NT2/D1 (cell line): ENCODE measurements around the gene OTOS.

Source experiments
- DNase-seq: peaks from one replicate; pipeline ENCODE4 v3.0.0-alpha.2; 2011; ENCODE audit warnings: low read depth, low spot score
- H3K27me3 ChIP-seq: 2 replicates; pipeline ENCODE4 v1.6.0; 2011; ENCODE audit warnings: mild to moderate bottlenecking; ENCODE audit not compliant: insufficient read length, insufficient read depth
- H3K36me3 ChIP-seq: 2 replicates; pipeline ENCODE4 v1.6.1; 2011; ENCODE audit warnings: mild to moderate bottlenecking, low read length, mixed read lengths; ENCODE audit not compliant: insufficient read depth, insufficient read length
- H3K4me1 ChIP-seq: 2 replicates; pipeline ENCODE4 v1.5.1; 2011; ENCODE audit not compliant: insufficient read depth, insufficient read length
- H3K4me3 ChIP-seq: 2 replicates; pipeline ENCODE4 v1.5.1; 2011; ENCODE audit warnings: low read depth; ENCODE audit not compliant: insufficient read length
- H3K9ac ChIP-seq: 2 replicates; pipeline ENCODE4 v1.6.0; 2011; ENCODE audit warnings: low read depth; ENCODE audit not compliant: insufficient read length
- H3K9me3 ChIP-seq: 2 replicates; pipeline ENCODE4 v1.5.1; 2011; ENCODE audit warnings: mild to moderate bottlenecking, low read length; ENCODE audit not compliant: insufficient read depth
- SUZ12 ChIP-seq: IDR thresholded peaks from 2 replicates; pipeline ENCODE4 v1.6.1; 2011; ENCODE audit not compliant: insufficient read length, insufficient read depth; ENCODE audit errors: extremely low read depth
- YY1 ChIP-seq: IDR thresholded peaks from 2 replicates; pipeline ENCODE4 v1.6.1; 2011; ENCODE audit not compliant: insufficient read length, insufficient read depth
- ZNF274 ChIP-seq: IDR thresholded peaks from 2 replicates; pipeline ENCODE4 v1.6.1; 2011; ENCODE audit warnings: mild to moderate bottlenecking, low read depth, low read length

The OTOS gene

GRCh38 chr2:240172071-240172895 lies 31.8 kb upstream of the OTOS start:
- no peak for DNase-seq
- no peaks in the 10 kb centered on the region for H3K27me3 ChIP-seq

GRCh38 chr2:240170883-240171282 lies 30.4 kb upstream of the OTOS start:
- no peak overlapping the region for H3K9ac ChIP-seq
- peaks cover 5% of the 10 kb centered on the region; the same call in 1 of the 2 replicates for H3K9me3 ChIP-seq
- no peaks in the 10 kb centered on the region for H3K36me3 ChIP-seq
- no peak for DNase-seq
- no peaks in the 10 kb centered on the region for H3K27me3 ChIP-seq
- no peak overlapping the region for H3K4me3 ChIP-seq
- no peaks in the 10 kb centered on the region for H3K4me1 ChIP-seq
- TF ChIP-seq SUZ12 (no peak), ZNF274 (no peak), YY1 (no peak)

More at GRCh38 chr2:240172071-240172895, 31.8 kb upstream of the OTOS start:
- no peaks in the 10 kb centered on the region for H3K4me1 ChIP-seq
- no peak overlapping the region for H3K4me3 ChIP-seq
- no peaks in the 10 kb centered on the region for H3K36me3 ChIP-seq
- no peak overlapping the region for H3K9ac ChIP-seq
- TF ChIP-seq ZNF274 (no peak), YY1 (no peak)
- H3K9me3 ChIP-seq, result peaks cover 5% of the 10 kb centered on the region; the same call in 1 of the 2 replicates

DNA sequence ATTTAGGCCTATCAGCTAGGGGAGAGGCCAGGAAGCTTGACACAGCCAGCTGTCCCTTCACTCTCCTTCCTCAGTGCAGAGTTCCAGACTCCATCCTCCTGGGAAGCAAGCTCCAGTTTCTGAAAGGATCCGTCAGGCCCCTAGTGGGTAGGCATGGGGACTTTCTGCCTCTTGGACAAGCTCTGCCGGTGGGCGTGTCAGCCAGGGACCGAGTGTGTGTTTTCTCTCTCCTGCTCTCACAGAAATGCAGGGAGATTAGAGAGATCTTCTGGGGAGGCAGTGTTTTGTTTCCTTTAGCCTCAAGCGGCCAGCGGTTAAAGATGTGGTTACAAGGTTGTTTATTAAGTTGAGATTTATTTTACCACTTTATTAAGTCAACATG lies 29.9 kb upstream of the OTOS start:
- TF ChIP-seq YY1 (no peak), SUZ12 (no peak), ZNF274 (no peak)
- Histone ChIP-seq H3K4me3 (no peak overlapping the region), H3K9ac (peak overlapping the region; percentile 34), H3K4me1 (no peaks in the 10 kb centered on the region), H3K27me3 (no peaks in the 10 kb centered on the region), H3K36me3 (no peaks in the 10 kb centered on the region), H3K9me3 (peaks cover 5% of the 10 kb centered on the region; the same call in 1 of the 2 replicates)
- DNase-seq, result no peak

GRCh38 chr2:240169486-240170353 lies 29.3 kb upstream of the OTOS start:
- Histone ChIP-seq H3K27me3 (no peaks in the 10 kb centered on the region), H3K4me3 (no peak overlapping the region), H3K36me3 (no peaks in the 10 kb centered on the region), H3K9me3 (peaks cover 5% of the 10 kb centered on the region; the same call in 1 of the 2 replicates), H3K4me1 (no peaks in the 10 kb centered on the region), H3K9ac (peak overlapping the region; percentile 34)
- no peak for DNase-seq
- TF ChIP-seq SUZ12 (no peak), YY1 (no peak), ZNF274 (no peak)

DNA sequence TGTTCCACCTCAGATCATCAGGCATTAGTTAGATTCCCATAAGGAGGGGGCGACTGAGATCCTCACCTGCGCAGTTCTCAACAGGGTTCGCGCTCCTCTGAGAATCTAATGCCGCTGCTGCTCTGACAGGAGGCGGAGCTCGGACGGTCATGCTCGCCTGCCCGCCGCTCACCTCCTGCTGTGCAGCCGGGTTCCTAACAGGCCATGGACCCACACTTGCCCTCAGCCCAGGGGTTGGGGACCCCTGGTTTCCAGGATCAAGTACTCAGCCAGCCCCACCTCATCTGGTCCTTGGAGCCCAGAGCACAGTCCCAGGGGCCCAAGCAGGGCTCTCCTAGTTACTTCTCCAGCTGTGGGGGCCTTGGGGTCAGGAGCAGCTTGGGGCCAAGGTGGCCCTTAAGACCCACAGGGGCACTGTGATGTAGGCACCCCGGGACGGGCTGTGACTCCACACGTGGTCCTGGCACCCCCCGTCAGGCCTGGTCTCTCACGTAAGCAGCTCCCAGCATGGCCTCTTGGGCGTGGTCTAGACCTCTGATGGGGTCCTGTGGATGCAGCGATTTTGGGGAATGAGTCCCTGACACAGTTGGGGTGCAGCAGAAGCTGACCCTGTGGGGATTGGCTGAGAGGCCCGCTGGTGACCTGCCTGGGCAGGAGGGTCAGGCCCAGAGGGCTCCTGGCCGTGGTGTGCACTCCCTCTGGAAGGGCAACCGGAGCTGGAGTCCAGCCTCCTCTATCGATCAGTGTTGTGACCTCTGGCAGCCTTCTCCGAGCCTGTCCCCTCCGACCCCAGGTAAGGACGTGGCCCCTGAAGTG lies 28.3 kb upstream of the OTOS start:
- DNase-seq, result no peak
- Histone ChIP-seq H3K36me3 (no peaks in the 10 kb centered on the region), H3K27me3 (no peaks in the 10 kb centered on the region)

DNA sequence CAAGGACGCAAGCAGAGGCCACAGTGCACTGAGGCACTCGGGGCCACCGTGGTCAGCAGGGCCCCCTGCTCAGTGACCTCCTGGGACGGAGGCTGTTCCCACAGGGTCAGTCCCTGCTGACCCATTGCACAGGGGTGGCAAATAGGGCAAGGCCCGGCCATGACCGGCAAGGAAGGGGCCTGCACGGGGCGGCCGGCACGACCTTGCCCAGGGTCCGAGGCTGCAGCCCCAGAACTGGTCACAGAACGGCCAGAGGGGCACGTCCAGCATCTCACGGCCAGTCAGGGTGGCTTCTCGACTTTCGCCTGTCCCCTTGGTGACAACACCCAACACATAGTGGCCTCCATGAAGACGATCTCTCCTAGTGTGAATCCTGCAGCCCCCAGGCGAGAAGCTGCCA lies 27.6 kb upstream of the OTOS start:
- H3K9ac ChIP-seq, result no peak overlapping the region
- TF ChIP-seq YY1 (no peak), ZNF274 (no peak), SUZ12 (no peak)
- H3K9me3 ChIP-seq, result peaks cover 2% of the 10 kb centered on the region; the same call in 1 of the 2 replicates
- H3K4me3 ChIP-seq, result no peak overlapping the region
- DNase-seq, result no peak
- H3K4me1 ChIP-seq, result no peaks in the 10 kb centered on the region
- H3K27me3 ChIP-seq, result no peaks in the 10 kb centered on the region
- H3K36me3 ChIP-seq, result no peaks in the 10 kb centered on the region

More for the DNA sequence above, 28.3 kb upstream of the OTOS start:
- no peak overlapping the region for H3K9ac ChIP-seq
- no peak overlapping the region for H3K4me3 ChIP-seq
- no peaks in the 10 kb centered on the region for H3K4me1 ChIP-seq
- H3K9me3 ChIP-seq, result peaks cover 5% of the 10 kb centered on the region; the same call in 1 of the 2 replicates
- TF ChIP-seq ZNF274, result no peak
- no peak for TF ChIP-seq YY1
- no peak for TF ChIP-seq SUZ12

DNA sequence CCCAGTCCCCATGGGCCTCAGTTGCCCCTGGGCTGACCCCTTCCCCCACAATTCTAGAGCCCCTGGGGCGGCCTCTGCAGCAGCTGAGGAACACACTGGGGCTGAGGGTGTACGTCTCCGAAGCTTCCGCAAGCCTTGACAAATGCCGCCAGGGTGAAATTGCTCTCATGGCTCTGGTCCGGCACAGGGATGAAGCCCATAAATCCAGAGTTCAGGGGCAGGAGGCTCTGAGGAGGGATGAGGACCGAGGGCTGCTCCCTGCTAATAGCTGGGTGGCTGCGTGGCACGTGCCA lies 27.1 kb upstream of the OTOS start:
- H3K4me3 ChIP-seq, result no peak overlapping the region
- H3K36me3 ChIP-seq, result no peaks in the 10 kb centered on the region
- no peak overlapping the region for H3K9ac ChIP-seq
- no peak for DNase-seq
- H3K4me1 ChIP-seq, result no peaks in the 10 kb centered on the region
- no peaks in the 10 kb centered on the region for H3K9me3 ChIP-seq
- TF ChIP-seq SUZ12, result no peak
- no peak for TF ChIP-seq YY1
- no peak for TF ChIP-seq ZNF274
- no peaks in the 10 kb centered on the region for H3K27me3 ChIP-seq
